IPS-NIHi7 (cell line): ENCODE results near the gene SLC35B2.

Experiments used
- DNase-seq: peaks from one replicate; pipeline ENCODE4 v3.0.0; 2012; ENCODE audit warnings: mixed read lengths; ENCODE audit errors: extremely low spot score

SLC35B2 gene

DNA sequence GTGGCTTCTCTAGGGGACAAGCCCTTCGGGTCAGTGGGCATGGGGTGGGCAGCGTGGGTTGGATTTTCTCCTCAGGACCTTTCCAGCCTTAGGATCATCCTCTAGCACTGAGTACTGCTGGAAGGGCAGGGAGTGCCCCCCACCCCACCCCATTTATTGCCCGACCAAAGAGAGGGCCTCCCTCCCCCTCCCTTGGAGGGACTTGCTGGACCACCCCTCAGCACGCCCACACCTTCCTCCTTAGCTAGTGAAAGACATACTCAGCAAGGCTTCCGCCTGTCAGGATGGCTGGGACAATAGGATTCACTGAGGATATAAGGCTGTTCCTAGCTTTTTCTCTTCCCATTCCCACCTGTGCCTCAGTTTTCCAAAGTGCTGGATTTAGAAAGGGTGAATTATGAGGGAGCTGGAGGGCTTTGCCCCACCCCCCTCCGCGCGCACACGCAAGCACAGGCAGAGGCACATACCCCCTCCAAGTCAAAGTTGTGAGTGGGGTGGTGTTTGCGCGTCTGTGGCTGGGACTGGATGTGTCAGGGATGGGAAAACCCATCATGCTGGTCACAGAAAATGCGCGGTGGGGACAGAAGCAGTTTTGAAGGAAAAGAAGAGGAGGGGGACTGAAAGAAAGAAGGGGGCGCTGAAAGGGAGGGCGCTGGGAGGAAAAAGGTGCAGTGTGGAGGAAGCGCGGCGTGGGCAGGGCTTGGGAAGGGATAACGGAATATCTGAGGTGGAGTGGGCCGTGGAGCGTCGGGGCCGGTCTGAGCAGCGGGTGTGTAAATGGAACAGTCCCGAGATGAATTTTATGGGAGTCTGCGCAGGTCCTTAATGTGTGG is 34.6 kb downstream of the SLC35B2 start:
- peak; percentile 62 for DNase-seq

DNA sequence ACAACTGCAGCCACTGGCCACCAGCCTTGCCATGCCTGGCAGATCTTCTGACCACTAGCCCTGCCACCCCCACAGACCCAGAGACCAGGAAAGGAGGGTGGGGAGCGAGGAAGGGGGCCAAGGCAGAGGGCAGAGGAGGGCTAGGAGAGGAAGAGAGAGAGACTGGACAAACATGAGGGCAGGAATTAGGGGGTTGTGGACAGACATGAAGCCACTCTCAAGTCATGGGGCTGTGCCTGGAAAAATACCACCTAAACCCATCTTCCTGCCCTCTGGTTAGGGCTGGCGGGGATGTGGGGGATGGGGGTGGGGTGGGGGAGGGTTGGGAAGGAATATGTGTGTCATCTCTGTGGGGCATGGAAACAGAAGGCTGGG is 35.4 kb downstream of the SLC35B2 start:
- no peak for DNase-seq

- DNase-seq: no peak
These were observed 35.9 kb downstream of the SLC35B2 start for GRCh38 chr6:44221291-44221960.

- no peak for DNase-seq
These were observed 36.4 kb downstream of the SLC35B2 start for GRCh38 chr6:44220913-44221290.

DNA sequence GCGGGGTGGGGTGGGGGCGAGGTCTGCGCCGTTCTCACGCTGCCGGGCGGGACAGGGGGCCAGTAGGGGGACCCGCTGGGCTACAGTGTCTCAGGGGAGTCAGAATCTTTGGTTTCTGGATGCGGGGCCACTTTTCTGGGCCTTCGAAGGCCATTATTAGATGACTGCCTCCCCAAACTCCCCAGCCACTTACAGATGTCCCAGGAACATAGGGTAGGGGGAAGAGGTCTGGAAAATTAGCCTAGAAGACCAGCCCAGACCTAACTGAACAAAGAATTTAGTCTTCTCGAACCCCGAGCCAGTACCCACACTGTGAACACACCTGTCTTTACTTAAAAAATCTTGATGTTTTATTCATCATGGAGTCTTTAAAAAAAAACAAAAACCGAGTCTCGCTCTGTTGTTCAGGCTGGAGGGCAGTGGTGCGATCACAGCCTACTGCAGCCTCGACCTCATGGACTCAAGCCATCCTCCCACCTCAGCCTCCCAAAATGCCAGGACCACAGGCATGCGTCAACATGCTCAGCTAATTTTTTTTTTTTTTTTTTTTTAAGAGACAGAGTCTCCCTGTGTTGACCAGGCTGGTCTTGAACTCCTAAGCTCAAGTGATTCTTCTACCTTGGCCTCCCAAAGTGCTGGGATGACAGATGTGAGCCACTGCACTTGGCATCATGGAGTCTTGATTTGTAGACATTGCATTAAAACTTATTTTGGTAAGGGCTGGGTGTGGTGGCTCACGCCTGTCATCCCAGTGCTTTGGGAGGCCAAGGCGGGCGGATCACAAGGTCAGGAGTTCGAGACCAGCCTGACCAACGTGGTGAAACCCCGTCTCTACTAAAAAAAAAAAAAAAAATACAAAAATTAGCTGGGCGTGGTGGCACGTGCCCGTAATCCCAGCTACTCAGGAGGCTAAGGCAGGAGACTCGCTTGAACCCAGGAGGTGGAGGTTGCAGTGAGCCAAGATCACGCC is 37.2 kb downstream of the SLC35B2 start:
- no peak for DNase-seq

GRCh38 chr6:44219053-44219814 is 38.1 kb downstream of the SLC35B2 start:
- peak; percentile 79 for DNase-seq

- DNase-seq: peak; percentile 16
These were observed 39.8 kb downstream of the SLC35B2 start for GRCh38 chr6:44217332-44218143.

DNA sequence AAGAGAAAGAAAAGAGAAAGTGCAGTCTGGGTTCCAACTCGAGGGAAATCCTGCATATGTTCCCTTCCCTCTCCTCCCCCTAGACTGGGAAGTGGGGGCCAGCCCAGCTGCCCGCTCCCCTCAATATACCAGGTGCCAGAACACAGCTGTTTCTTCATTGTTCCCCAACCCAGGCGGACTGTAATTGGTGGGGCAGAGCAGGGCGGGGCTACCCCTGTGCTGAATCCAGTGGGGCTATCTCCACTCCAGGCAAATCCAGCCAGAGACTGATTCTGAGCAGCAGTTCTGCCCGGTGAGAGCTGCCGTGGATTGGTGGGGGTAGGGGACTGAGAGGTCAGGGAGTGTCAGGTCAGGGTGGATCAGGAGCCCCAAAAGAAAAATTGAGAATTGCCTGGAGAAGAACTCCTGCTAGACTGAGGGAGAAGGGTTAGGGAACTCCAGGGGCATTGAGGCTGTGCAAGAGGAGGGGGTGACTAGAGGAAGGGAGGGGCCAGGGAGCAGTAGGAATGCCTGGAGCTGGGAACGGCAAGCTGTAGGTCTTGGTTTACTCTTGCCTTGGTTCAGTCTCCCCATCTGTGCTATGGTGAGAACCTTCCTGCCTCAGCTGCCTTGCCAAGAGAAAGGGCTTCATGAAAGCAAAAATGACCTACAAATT is 40.5 kb downstream of the SLC35B2 start, which contains the start of gene MYMX:
MYMX (plus strand) TSS at position 250 of the 655 bp plus-strand sequence. CDS start 546 bp downstream, outside the sequence.
- DNase-seq: peak; percentile 34

DNA sequence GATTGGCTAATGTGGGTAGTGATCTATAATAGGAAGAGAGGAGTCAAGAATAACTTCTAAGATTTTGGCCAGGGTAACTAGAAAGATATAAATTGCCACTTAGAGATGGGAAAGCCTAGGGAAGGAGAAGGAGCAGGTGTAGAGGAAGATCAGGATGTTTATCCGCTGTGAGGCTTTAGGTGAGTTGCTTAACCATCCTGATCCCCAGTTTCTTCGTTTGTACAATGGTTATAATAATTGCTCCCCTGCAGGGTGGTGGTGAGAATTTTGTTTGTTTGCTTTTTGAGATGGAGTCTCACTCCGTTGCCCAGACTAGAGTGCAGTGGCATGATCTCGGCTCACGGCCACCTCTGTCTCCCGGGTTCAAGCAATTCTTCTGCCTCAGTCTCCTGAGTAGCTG is 43.0 kb downstream of the SLC35B2 start:
- no peak for DNase-seq

DNA sequence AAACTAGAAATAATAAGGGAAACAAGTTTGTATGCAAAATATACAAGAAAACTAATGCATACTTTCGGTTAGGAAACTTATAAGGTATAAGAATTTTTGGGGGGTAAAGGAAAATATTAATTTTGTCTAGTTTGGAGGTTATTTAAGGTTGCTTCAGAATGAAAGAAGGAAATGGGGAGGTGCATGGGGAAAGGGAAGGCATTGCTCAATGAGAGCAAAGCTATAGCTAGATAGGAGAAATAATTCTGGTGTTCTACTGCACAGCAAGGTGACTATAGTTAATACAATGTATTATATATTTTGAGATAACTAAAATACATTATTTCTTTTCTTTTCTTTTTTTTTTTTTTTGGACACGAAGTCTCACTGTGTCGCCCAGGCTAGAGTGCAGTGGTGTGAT is 46.0 kb downstream of the SLC35B2 start:
- no peak for DNase-seq

DNA sequence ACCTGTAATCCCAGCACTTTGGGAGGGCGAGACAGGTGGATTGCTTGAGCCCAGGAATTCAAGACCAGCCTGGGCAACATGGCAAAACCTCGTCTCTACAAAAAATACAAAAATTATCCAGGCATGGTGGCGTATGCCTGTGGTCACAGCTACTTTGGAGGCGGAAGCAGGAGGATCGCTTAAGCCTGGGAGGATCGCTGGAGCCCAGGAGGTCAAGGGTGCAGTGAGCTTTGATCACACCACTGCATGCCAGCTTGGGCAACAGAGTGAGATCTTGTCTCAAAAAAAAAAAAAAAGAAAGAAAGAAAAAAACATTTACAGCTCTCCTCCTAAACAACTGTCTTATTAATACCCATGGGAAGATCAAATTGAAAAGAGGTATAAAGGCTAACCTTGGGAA is 49.4 kb downstream of the SLC35B2 start:
- no peak for DNase-seq
